ENCODE data around the gene ITGB8. TPM values are rescaled to one million over a fixed set of nuclear protein-coding genes. Genes with fewer than 3 reads are reported as not detected.

The ITGB8 gene
- total RNA-seq, 2 donors from 2014 or later: 0.02 TPM; not detected in 1

DNA sequence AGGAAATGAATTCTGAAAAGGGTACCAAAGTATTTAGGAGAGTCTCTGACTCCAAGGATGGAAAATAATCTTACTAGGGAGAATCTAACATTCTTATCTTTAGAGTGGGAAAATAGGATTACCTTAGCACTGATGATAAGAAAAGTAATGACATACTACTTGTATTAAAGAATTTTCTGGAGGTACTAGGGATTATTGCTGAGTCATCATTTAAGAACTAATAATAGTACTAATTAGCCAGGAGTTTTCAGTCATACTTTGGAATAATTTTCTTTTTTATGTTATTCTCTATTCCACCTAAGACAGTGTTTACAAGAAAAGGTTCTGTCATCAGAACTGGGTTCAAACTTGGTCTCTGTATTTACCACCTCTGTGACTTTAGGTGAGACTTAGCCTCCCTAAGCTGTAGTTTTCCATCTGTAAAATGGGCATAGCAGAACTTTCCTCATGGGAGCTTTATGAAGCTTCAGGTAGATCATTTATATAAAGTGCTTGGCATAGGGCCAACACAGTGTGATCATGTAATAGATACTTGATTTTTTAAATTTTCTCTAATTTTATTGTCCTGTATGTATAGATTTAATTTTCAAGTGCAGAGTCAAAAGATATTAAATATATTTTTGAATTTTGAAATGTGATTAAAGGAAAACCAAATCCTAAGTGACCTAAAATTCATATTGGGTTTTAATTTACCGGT is 20.4 kb downstream of the ITGB8 start:
- Mint-ChIP-seq H3K9me3 (peaks cover 4 to 5% of the 10 kb centered on the region in 2 donors), H3K27ac (no peak overlapping the region), H3K36me3 (no peaks in the 10 kb centered on the region)
- ATAC-seq: no peak
- DNase-seq (ENCODE audit: low spot score in 2 of 2): no peak

DNA sequence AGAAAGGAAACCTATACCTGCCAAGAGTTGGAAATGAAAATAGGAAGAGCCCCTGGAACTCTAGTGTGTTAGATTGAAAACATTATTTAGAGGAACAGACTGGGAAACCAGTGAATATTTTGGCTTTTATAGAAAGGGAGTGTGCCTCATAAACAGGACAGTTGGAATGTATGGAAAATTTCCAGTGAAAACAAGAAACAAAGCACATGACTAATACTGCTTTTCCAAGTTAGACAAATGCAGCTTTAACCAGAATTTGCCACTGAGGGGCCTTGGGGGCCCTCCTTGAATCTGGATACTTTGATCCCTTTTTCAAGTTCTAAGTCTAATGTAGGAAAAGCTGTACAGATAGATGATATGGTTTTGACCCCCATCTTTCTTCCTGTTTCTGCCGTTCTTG is 21.2 kb downstream of the ITGB8 start:
- no peak for DNase-seq (ENCODE audit: low spot score in 2 of 2)

GRCh38 chr7:20352573-20353306 is 22.0 kb downstream of the ITGB8 start:
- no peak for DNase-seq (ENCODE audit: low spot score in 2 of 2)
- H3K36me3 Mint-ChIP-seq: no peaks in the 10 kb centered on the region
- H3K9me3 Mint-ChIP-seq: no peaks in the 10 kb centered on the region
- H3K27ac Mint-ChIP-seq: no peak overlapping the region
- no peak for ATAC-seq

More for the DNA sequence above, 21.2 kb downstream of the ITGB8 start:
- Mint-ChIP-seq H3K9me3 (peaks cover 4 to 5% of the 10 kb centered on the region in 2 donors), H3K36me3 (no peaks in the 10 kb centered on the region), H3K27ac (no peak overlapping the region)
- no peak for ATAC-seq

DNA sequence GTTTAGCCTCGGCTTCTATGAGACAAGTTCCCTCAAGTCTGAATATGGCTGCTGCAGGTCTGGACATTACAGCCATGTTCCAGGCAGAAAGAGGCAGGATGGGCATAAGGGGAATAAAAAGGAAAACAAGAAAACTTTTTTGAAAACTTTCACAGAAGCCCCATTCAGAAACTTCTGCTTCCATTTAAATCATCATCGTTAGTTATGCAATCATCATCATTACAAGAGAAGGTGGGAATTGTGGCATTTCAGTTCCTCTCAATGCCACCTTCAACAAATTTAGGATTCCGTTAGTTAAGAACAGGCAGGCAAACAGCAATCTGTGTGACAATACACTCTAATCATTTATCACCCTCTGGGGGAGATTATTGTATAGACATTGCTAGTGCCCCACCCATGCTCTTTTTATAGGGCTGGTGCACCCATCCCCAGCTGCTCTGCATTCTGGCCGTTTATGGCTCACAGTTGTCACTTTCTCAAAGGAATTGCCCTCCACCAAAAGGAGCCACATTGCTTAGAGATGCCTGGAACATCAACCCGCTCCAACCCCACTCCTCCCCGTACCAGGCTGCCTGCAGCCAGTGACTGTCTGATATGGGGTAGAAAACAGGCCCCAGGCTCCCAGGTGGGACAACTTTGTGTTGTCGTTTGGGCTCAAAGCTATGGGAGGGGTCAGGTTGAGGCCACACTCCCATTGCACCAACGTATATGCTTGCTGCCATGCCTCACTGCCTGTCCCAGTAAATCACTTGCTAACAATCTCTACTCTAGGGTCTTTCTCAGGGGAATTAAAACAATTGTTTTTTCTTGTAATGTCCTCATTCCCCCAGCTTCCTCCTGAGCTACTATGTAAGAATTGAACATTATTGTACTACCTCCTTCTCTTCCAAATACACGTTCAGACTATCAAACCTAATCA is 24.2 kb downstream of the ITGB8 start:
- no peaks in the 10 kb centered on the region for H3K9me3 Mint-ChIP-seq

DNA sequence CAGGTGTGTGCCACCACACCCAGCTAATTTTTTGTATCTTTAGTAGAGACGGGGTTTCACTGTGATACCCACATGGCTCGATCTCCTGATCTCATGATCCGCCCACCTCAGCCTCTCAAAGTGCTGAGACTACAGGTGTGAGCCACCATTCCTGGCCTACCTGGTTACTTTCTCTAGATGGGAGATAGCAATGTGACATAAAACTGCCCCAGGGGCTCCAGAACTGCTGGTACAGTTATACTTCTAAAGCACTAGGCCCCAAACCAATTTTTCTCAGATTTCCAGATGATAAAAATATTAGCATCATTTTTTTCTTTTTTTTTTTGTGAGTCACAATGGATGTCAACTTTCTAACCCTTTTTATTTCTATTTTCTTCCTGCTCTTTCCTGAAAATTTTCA is 27.4 kb downstream of the ITGB8 start:
- Mint-ChIP-seq H3K36me3 (no peaks in the 10 kb centered on the region), H3K27ac (no peak overlapping the region), H3K9me3 (no peaks in the 10 kb centered on the region)
- DNase-seq (ENCODE audit: low spot score in 2 of 2) (no peak), ATAC-seq (no peak)

More for the DNA sequence above, 24.2 kb downstream of the ITGB8 start:
- DNase-seq (ENCODE audit: low spot score in 2 of 2): no peak
- no peak overlapping the region for H3K27ac Mint-ChIP-seq
- no peaks in the 10 kb centered on the region for H3K36me3 Mint-ChIP-seq
- ATAC-seq: no peak

GRCh38 chr7:20358762-20359282 is 28.1 kb downstream of the ITGB8 start:
- ATAC-seq (no peak), DNase-seq (ENCODE audit: low spot score in 2 of 2) (no peak)
- Mint-ChIP-seq H3K27ac (no peak overlapping the region), H3K36me3 (no peaks in the 10 kb centered on the region), H3K9me3 (no peaks in the 10 kb centered on the region)

DNA sequence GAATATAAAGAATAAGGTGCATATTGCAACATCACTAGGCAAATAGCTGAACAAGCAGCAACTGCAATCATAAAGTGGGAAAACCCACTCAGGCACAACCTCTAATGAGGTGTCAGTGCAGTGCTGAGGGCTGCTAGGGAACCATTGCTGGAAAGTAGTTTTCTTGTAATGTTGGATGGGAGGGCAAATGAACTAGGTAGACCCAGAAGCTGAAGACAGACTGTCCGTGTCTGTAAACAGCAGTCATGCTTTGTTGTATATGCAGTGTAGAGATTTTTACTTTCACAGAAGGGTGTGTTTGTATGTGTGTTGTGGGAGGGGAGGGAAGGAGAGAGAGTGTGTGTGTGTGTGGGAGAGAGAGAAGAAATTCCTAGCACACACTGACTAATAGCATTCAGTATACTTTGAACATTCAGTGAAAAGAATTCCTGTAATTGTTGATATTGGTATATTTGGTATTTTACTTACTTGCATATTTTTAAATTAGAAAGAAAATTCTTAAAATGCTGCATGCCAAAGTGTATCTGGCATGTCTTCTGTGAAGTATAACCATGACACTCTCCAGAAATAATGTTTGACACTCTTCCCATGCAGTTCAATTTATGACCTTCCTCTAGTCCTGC is 28.8 kb downstream of the ITGB8 start:
- DNase-seq (ENCODE audit: low spot score in 2 of 2) (no peak), ATAC-seq (no peak)
- H3K27ac Mint-ChIP-seq: no peak overlapping the region
- no peaks in the 10 kb centered on the region for H3K9me3 Mint-ChIP-seq
- no peaks in the 10 kb centered on the region for H3K36me3 Mint-ChIP-seq

DNA sequence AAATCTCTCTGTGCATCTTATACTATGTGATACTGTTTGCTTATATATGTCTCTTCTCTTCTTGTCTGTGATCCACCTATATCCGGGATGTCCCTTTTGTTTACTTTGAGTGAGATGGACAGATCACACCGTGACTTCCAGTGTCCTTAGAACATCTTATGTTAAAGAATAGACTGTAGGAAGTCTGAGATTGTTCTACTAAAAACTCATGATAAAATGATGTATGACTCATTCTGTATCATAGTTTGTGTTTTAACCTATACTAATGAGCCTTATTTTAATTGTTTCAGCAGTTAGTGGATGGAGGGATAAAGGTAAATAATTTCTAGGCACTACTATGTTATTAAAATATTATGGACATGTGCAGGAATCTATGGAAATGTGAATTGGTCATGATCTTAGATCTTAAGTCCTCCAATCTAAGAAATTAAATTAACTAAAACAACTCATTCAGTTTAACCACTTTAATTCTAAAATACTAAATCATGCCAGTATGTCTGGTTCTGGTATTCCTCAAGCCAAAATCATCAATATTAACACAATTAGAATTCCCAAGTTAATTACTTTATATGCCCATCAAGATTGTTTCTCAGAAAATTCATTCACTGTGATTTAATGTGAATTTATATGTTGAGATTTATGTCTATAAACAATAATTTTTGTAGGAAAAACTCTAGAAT is 32.0 kb downstream of the ITGB8 start:
- no peak for DNase-seq (ENCODE audit: low spot score in 2 of 2)
- no peaks in the 10 kb centered on the region for H3K9me3 Mint-ChIP-seq
- ATAC-seq: no peak
- H3K27ac Mint-ChIP-seq: no peak overlapping the region
- no peaks in the 10 kb centered on the region for H3K36me3 Mint-ChIP-seq

- Mint-ChIP-seq H3K9me3 (no peaks in the 10 kb centered on the region), H3K36me3 (no peaks in the 10 kb centered on the region), H3K27ac (no peak overlapping the region)
- DNase-seq (ENCODE audit: low spot score in 2 of 2) (no peak), ATAC-seq (no peak)
These were observed 34.0 kb downstream of the ITGB8 start for GRCh38 chr7:20364571-20365196.

DNA sequence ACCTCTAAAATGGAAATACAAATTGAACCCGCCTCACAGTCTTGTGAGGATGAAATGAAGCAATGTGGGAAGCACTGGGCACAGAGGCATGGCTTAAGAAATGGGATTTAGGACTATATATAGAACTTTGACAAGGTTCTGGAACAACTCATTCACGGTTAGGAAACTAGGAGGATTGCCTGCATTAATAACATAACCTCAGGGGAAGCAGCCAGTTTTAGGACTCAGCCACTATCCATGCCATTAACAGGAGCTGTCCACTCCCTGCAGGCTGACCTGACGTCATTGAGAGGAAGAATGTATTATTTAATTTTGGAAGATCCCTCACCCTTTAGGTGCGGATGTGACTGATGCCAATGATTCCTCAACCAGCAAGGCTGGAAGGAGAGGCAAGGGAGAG is 34.8 kb downstream of the ITGB8 start:
- Mint-ChIP-seq H3K36me3 (no peaks in the 10 kb centered on the region), H3K9me3 (no peaks in the 10 kb centered on the region), H3K27ac (no peak overlapping the region)
- DNase-seq (ENCODE audit: low spot score in 2 of 2): no peak
- ATAC-seq: no peak

GRCh38 chr7:20374399-20374798 is 43.7 kb downstream of the ITGB8 start:
- Mint-ChIP-seq H3K27ac (no peak overlapping the region), H3K36me3 (no peaks in the 10 kb centered on the region), H3K9me3 (peaks cover 5% of the 10 kb centered on the region in 2 donors)
- ATAC-seq: no peak
- DNase-seq (ENCODE audit: low spot score in 2 of 2): no peak

GRCh38 chr7:20376796-20377195 is 46.1 kb downstream of the ITGB8 start:
- H3K9me3 Mint-ChIP-seq: peaks cover 5% of the 10 kb centered on the region in 2 donors
- ATAC-seq: no peak
- no peak overlapping the region for H3K27ac Mint-ChIP-seq
- DNase-seq (ENCODE audit: low spot score in 2 of 2): no peak
- no peaks in the 10 kb centered on the region for H3K36me3 Mint-ChIP-seq

GRCh38 chr7:20381406-20382034 is 50.8 kb downstream of the ITGB8 start:
- Mint-ChIP-seq H3K9me3 (no peaks in the 10 kb centered on the region), H3K27ac (no peak overlapping the region), H3K36me3 (no peaks in the 10 kb centered on the region)
- ATAC-seq: no peak
- no peak for DNase-seq (ENCODE audit: low spot score in 2 of 2)

DNA sequence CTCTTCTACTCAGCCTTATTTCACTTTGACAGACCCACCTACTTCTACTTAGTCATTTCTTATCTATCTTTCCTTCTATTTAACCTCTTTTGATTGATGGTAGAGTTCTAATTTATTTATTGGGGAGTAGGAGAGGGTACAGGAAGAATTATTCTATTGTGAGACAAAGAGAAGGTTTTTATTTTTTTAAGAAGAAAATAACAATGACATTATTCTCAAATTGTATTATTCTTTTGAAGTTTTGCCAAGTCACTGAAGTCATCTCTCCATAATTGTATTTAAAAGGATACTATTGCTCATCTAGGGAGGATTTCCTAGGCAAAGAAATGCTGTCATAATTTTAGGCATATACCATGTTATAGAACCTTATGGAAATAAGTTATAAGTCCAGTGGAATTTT is 52.7 kb downstream of the ITGB8 start:
- Mint-ChIP-seq H3K27ac (no peak overlapping the region), H3K9me3 (peaks cover 0 to 3% of the 10 kb centered on the region in 2 donors)

DNA sequence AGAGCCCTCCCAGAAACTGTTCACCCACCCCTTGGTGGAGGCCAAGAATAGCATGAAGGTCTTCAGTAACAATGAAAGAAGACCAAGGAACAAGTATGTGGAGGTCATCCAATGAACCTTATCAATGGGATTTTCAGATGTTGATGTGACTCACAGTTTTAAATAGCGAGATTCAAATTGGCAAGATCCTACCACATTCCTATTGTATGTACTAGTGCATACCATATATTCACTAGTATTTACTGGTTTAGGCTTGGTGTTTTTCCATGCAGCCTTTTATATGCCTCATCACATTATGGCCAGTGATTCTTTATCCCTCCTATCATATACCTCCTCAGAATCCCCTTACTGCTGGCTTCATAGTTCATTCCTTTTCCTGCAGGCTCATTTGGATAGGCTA is 54.4 kb downstream of the ITGB8 start:
- ATAC-seq (no peak), DNase-seq (ENCODE audit: low spot score in 2 of 2) (no peak)
- peaks cover 0 to 3% of the 10 kb centered on the region in 2 donors for H3K9me3 Mint-ChIP-seq
- H3K27ac Mint-ChIP-seq: no peak overlapping the region
- H3K36me3 Mint-ChIP-seq: no peaks in the 10 kb centered on the region

More for the DNA sequence above, 52.7 kb downstream of the ITGB8 start:
- ATAC-seq (no peak), DNase-seq (ENCODE audit: low spot score in 2 of 2) (no peak)
- H3K36me3 Mint-ChIP-seq: no peaks in the 10 kb centered on the region

Measured in activated naive CD4-positive, alpha-beta T cell treated with anti-CD3 and anti-CD28 coated beads, Interleukin-2, amount 50 U/mL, for 72 hours (primary cell).